GM12801 (cell line): Measurements from ENCODE around the gene TLR8.

Experiments used
- TF ChIP-seq, protein P1 (sequence below): IDR thresholded peaks from one replicate; pipeline ENCODE4 v1.5.1; 2011; ENCODE audit warnings: control low read depth; ENCODE audit not compliant: insufficient read length; ENCODE audit errors: extremely low read depth

The TLR8 gene

GRCh38 chrX:12906046-12906761 lies at the start of gene TLR8:
Gene TLR8, plus strand, starts transcription at chrX:12906620. Its CDS starts 87 bp downstream, at chrX:12906707.
- TF ChIP-seq, protein P1, sequence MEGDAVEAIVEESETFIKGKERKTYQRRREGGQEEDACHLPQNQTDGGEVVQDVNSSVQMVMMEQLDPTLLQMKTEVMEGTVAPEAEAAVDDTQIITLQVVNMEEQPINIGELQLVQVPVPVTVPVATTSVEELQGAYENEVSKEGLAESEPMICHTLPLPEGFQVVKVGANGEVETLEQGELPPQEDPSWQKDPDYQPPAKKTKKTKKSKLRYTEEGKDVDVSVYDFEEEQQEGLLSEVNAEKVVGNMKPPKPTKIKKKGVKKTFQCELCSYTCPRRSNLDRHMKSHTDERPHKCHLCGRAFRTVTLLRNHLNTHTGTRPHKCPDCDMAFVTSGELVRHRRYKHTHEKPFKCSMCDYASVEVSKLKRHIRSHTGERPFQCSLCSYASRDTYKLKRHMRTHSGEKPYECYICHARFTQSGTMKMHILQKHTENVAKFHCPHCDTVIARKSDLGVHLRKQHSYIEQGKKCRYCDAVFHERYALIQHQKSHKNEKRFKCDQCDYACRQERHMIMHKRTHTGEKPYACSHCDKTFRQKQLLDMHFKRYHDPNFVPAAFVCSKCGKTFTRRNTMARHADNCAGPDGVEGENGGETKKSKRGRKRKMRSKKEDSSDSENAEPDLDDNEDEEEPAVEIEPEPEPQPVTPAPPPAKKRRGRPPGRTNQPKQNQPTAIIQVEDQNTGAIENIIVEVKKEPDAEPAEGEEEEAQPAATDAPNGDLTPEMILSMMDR: no peak

DNA sequence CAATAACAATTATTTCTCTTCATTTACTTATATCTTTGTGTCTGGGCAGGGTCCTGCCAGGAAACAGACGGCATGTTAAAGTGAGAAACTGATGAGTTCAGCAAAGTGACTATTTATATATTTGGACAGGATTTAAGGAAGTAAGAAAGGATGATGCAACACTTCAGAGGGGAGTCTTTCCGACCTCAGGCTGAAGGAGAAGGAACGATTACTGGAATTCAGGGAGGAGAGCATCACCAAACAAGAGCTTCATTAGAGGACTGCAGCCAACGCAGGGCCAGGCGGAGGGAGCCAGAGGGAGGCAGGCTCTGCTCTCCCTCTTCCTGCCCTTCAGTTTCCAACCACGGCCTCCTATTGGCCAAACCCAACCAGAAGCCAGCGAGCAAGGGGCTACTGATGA lies 41.1 kb upstream of the TLR8 start:
- TF ChIP-seq, protein P1: no peak

DNA sequence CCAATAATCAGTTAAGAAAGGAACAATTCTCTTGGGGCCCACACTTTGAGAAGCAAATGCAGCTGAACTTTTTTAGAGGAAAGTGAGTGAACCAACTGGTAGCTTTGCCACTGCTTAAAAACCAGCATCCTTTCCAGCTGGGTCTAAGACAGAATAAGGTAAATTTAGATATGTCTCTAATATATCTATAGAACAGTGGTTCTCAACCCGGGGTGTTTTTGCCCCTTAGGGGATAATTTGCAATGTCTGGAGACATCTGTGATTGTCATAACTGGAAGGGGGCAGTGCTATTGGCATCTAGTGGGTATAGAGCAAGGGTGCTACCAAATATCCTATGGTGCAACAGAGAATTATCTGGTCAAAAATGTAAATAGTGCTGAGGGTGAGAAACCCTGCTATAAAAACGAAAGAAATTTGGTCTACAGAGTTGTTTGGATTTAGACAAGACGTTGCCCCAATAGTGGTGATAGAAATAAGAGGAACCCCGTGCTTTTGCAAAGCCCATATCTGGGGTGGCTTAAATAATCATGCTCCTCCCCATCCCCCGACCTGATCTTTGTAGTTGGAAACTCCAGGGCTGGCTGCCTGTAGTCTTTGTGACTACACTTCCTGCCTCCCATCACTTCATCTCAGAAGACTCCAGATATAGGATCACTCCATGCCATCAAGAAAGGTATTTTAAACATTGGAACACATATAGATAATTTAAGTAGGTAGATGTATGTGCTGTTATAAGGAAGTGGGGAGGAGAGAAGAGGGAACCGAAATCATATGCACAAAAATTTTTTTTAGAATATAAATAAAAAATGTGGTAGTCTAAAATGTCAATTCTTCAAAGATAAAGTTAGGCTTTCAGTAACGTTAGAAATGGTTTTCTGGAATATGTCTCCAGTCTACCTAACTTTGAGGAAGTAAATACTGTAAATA lies 39.7 kb upstream of the TLR8 start, which contains the start of gene TLR7:
Gene TLR7, plus strand, starts transcription at position 622 of the 927 bp plus-strand sequence. CDS start 507 bp downstream, outside the sequence.
- TF ChIP-seq, protein P1: no peak

DNA sequence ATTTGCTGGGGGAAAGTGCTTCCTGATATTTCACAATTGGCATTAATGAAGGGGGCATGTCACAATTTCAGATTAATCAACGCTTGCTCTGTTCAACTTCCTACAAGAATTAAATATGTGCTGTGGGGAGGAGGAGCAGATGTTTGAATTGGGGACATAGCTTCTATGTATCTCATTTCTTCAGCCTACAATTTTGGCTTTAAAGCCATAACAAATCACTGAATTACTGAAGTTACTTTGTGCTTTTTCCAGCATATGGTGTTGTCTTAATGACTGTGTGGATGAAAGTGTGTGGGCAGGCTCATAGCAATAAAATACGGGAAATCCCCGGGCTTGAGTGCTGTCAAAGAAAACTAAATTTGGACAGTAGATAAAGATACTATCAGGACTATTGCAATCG lies 38.7 kb upstream of the TLR8 start:
- TF ChIP-seq, protein P1: no peak

- TF ChIP-seq, protein P1: no peak
Observed at GRCh38 chrX:12868747-12869146, 37.7 kb upstream of the TLR8 start.

- TF ChIP-seq, protein P1: no peak
Observed at GRCh38 chrX:12871257-12871656, 35.2 kb upstream of the TLR8 start.

DNA sequence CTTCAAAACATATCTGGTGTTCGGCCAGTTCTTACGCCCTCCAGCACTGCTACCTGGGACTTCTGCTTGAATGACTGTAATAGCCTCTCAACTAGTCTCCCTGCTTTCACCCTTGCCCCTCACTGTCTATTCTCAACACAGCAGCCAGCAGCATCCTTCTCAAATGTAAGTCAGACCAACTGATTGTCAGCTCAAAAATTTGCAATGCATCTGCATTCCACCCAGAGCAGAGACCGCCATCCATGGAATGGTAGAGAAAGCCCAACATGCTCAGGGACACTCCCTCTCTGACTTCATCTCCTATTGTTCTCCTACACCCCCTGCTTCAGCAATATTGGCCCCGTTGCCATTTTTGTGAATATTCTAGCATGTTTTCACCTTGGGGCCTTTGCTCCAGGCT lies 33.7 kb upstream of the TLR8 start:
- TF ChIP-seq, protein P1: no peak
